ENCODE measurements around the gene CLPTM1L.

DNA sequence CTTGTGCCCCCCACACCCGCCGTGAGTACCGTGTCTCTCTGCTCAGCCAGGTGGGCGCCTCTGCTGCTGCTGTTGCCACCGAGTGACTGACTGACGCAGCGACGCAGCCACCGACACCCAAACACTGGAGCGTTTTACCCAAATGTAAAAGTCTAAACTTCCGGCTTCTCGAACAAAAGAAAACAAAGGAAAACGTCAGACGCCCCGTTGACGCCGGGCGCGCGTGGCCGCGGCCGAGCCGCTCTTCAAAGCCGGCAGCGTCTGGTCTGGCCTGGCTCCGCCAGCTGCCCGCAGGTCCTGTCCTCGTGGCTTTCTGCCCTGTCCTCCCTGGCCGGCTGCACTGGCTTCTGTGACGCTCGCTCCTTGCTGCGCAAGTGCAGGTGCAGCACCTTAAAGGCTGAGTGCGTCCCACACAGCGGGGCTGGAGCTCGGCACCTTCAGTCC is 41.4 kb upstream of the CLPTM1L start:
- TF ChIP-seq, protein P1, sequence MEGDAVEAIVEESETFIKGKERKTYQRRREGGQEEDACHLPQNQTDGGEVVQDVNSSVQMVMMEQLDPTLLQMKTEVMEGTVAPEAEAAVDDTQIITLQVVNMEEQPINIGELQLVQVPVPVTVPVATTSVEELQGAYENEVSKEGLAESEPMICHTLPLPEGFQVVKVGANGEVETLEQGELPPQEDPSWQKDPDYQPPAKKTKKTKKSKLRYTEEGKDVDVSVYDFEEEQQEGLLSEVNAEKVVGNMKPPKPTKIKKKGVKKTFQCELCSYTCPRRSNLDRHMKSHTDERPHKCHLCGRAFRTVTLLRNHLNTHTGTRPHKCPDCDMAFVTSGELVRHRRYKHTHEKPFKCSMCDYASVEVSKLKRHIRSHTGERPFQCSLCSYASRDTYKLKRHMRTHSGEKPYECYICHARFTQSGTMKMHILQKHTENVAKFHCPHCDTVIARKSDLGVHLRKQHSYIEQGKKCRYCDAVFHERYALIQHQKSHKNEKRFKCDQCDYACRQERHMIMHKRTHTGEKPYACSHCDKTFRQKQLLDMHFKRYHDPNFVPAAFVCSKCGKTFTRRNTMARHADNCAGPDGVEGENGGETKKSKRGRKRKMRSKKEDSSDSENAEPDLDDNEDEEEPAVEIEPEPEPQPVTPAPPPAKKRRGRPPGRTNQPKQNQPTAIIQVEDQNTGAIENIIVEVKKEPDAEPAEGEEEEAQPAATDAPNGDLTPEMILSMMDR (IDR thresholded peaks at IDR 0.05; ENCODE audit: poor library complexity): no peak
- TF ChIP-seq EZH2 (IDR thresholded peaks at IDR 0.05; ENCODE audit: borderline replicate concordance): no peak
- no peak for TF ChIP-seq EZH2phosphoT487 (IDR thresholded peaks at IDR 0.05; ENCODE audit: low read depth, severe bottlenecking, unreplicated experiment)
